Cerebellar nuclear complex (tissue), 1 donor: Measurements from ENCODE around the gene TAP2.

ENCODE experiments used
- DNase-seq, 2 experiments: peaks; one replicate each; lab custom pipeline; 2025; lab: John Stamatoyannopoulos, UW

TAP2 gene

GRCh38 chr6:32792901-32793435 is 45.6 kb downstream of the TAP2 start:
- no peak for DNase-seq

DNA sequence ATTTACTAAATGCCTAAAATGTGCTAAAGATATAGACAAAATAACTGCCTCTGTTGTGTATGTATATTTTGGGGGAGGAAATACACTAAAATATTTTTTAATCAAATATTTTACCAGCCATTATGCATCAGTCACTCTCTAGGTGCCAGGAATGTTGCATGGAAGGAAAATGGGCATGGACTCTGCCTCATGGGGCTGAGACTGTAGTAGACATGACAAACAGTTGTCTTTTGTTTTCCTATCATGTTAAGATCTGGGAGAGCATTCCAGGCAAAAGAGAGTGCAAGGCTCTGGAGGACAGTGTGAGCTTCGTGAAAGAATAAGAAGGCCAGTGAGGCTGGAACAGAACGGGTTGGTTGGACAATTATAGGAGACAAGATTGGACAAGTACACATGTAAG is 48.2 kb downstream of the TAP2 start:
- no peak for DNase-seq
